DMS153 (cell line): Measurements from ENCODE around the gene EIF4EBP2.

Source experiments
- DNase-seq: peaks from one replicate; lab custom pipeline; 2025; lab: John Stamatoyannopoulos, UW

The EIF4EBP2 gene

GRCh38 chr10:70461397-70462348 is 57.7 kb downstream of the EIF4EBP2 start:
- peak; percentile 21 for DNase-seq

GRCh38 chr10:70462349-70462984 is 58.5 kb downstream of the EIF4EBP2 start:
- DNase-seq: peak; percentile 23

- no peak for DNase-seq
These were observed 61.3 kb downstream of the EIF4EBP2 start for GRCh38 chr10:70465278-70465677.

DNA sequence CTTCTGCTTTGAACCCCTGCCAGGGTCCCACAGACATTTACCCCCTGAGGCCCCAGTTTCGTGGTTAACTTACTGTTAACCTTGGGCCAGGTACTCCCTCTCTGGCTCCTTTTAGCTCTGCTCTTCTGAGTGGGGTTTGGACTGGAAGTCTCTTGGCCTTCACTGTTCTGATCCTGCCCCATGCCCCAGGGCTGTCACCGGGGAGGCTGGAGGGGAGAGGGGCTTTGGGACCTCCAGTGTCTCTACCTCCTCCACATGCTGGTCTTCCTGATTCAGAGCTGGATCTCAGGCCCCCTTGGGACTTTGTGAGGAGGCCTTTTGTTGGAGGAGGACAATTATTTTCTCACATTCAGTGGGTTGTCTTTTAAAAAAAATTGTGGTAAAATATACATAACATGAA is 61.9 kb downstream of the EIF4EBP2 start:
- DNase-seq: no peak

GRCh38 chr10:70466951-70467350 is 63.0 kb downstream of the EIF4EBP2 start:
- DNase-seq: no peak

GRCh38 chr10:70472799-70473454 is 69.0 kb downstream of the EIF4EBP2 start:
- no peak for DNase-seq

DNA sequence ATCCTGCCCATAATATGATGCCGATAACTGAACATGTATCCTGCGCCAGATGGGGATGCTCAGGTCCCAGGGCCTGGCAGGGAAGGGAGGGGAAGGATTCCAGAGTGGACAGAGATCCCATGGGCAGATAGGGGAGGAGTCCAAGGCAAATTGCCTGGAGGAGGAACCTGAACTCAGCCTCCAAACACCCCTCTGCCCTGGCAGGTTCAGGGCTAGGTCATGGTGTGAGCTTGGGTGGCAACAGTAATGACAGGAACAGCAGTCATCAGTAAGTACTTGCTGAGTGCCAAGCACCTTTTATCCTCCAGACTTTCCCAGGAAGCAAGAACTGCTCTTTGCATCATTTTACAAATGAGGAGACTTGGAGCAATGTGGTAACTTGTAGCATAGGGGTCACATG is 70.8 kb downstream of the EIF4EBP2 start:
- DNase-seq: no peak

DNA sequence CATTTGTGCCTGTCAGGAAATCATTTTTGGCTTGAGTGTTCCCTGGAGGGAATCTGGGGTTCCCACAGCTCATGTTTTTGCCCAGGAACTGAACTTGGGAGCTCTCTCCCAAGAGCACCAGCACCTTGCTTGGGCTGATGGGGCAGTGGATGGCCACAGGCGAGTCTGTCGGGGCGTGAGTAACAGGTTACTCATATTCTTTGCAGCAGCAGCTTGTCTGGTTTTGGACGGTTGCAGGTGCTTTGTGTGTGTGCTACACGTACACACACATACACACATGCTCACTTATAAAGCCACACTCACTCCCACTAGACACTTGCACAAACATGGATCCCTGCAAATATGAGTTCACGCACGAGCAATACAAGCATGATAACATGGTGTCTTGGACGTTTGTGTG is 71.7 kb downstream of the EIF4EBP2 start:
- DNase-seq: no peak

GRCh38 chr10:70476249-70477035 is 72.5 kb downstream of the EIF4EBP2 start:
- DNase-seq: no peak

DNA sequence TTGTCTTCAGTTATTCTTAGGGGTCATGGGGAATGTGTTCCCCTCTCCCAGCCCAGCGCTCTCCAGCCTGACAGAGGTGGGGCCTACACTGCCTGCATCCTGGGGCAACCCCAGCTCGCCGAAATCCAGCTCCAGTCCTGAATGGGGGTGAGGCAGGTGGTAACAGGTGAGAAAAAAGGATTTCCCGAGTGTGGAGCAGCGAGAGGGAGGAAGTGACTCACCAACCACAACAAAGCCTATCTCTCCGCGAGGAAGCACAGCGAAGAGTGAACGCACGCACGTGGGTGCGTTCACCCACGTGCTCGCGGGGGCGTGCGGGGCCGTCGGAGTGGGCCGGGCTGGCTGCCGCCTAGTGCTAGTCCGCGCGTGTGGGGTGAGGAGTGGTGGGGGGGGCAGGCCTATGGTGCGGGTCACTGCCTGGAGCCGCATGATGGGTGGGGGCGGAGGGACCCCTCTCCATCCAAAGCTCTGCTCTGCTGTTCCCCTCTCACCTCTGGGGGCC is 73.8 kb downstream of the EIF4EBP2 start:
- DNase-seq: peak; percentile 53
